ENCODE data around the gene CA9.

- TF ChIP-seq CTCF (IDR thresholded peaks at IDR 0.05) (no peak), POLR2A (IDR thresholded peaks at IDR 0.05) (no peak)
Measured at GRCh38 chr9:35698231-35698630, 24.5 kb downstream of the CA9 start.
